OCI-LY7 (cell line): ENCODE results near the gene ACADVL.

Experiments
- EZH2phosphoT487 ChIP-seq: fragments of 200-600 bp; sonication (generic); IDR thresholded peaks from 2 replicates; pipeline ENCODE4 v1.6.1; 2018; ENCODE audit warnings: low read depth, borderline replicate concordance, mild to moderate bottlenecking, mixed run types, antibody characterized with exemption, low read length, moderate library complexity, mixed read lengths
- TF ChIP-seq, protein P1 (sequence below): fragments of 200-600 bp; sonication (generic); conservative IDR thresholded peaks from 2 replicates; pipeline ENCODE4 v1.5.1; 2014; ENCODE audit warnings: mild to moderate bottlenecking, antibody characterized with exemption, low read length, moderate library complexity, mixed read lengths

DNA sequence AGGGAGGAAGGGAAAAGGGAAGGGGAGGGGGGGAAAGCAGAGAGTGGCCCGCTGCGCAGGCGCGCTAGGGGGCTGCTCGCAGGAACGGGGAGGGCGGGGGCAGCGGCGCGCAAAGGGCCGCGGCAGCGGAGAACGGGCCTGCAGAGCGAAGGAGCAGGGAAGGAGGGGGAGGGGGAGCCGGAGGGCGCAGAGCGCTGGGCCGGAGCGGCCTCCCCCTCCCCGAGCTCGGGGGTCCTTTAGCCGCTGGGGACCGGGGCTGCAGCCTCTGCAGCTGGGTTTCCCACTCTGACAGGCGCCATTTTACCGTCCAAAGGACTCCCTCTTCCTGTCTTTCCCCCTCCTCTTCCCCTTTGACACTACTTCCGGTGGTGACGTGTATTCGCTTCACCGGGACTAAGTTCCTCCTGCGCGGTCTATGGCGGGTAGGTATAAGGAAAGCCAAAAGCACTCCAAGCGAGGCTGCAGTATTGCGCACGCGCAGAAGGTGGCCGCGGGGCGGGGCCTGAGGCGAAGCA, 32.0 kb downstream of the ACADVL start, which contains the start of gene CTDNEP1:
- TF ChIP-seq, protein P1, sequence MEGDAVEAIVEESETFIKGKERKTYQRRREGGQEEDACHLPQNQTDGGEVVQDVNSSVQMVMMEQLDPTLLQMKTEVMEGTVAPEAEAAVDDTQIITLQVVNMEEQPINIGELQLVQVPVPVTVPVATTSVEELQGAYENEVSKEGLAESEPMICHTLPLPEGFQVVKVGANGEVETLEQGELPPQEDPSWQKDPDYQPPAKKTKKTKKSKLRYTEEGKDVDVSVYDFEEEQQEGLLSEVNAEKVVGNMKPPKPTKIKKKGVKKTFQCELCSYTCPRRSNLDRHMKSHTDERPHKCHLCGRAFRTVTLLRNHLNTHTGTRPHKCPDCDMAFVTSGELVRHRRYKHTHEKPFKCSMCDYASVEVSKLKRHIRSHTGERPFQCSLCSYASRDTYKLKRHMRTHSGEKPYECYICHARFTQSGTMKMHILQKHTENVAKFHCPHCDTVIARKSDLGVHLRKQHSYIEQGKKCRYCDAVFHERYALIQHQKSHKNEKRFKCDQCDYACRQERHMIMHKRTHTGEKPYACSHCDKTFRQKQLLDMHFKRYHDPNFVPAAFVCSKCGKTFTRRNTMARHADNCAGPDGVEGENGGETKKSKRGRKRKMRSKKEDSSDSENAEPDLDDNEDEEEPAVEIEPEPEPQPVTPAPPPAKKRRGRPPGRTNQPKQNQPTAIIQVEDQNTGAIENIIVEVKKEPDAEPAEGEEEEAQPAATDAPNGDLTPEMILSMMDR, result no peak
- no peak for TF ChIP-seq EZH2phosphoT487
